GM13976 (cell line): Measurements from ENCODE around the gene ITGB6.
"Not testable (repeated sequence)": the region's sequence is repeated elsewhere in the genome, so short reads cannot be mapped to it uniquely, and the experiment has no call there.

Source experiments
- DNase-seq: peaks from one replicate; pipeline ENCODE4 v3.0.0; 2012; ENCODE audit warnings: low spot score
- in situ Hi-C: fragments of 300-500 bp; cut with MboI; formaldehyde crosslinking; loops from one replicate; pipeline ENCODE4 v1.12.0; 2022; ENCODE audit warnings: low sequenced_read_pairs, mixed read lengths, inconsistent platforms; ENCODE audit not compliant: unreplicated experiment
- TF ChIP-seq, protein P1 (sequence below): IDR thresholded peaks from 2 replicates; pipeline ENCODE4 v1.5.1; 2012; ENCODE audit warnings: borderline replicate concordance, mild to moderate bottlenecking; ENCODE audit not compliant: insufficient read depth; ENCODE audit errors: extremely low read depth, missing control alignments, control extremely low read depth

Gene ITGB6

GRCh38 chr2:160157861-160158829 lies 41.9 kb downstream of the ITGB6 start:
- in situ Hi-C loops = no loop called here
- TF ChIP-seq, protein P1, sequence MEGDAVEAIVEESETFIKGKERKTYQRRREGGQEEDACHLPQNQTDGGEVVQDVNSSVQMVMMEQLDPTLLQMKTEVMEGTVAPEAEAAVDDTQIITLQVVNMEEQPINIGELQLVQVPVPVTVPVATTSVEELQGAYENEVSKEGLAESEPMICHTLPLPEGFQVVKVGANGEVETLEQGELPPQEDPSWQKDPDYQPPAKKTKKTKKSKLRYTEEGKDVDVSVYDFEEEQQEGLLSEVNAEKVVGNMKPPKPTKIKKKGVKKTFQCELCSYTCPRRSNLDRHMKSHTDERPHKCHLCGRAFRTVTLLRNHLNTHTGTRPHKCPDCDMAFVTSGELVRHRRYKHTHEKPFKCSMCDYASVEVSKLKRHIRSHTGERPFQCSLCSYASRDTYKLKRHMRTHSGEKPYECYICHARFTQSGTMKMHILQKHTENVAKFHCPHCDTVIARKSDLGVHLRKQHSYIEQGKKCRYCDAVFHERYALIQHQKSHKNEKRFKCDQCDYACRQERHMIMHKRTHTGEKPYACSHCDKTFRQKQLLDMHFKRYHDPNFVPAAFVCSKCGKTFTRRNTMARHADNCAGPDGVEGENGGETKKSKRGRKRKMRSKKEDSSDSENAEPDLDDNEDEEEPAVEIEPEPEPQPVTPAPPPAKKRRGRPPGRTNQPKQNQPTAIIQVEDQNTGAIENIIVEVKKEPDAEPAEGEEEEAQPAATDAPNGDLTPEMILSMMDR = no peak
- no peak for DNase-seq

DNA sequence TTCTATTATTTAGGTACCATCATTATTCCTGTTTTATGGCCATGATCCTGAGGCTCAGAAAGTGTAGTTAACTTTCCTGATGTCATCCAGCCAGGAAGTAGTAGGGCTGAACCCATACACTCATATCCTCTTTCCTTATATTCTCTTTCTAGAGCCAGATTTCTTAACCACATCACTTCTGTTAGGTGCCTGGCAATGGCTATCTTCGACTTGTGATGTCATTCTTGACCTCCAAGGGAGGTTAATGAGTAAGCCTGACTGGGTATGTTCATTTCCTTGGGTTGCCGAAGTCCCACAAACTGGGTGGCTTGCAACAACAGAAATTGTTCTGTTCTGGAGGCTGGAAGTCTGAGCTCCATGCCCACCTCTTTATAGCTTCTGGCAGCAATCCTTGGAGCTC lies 43.4 kb downstream of the ITGB6 start:
- TF ChIP-seq, protein P1 = no peak
- no peak for DNase-seq
- in situ Hi-C loops = no loop called here

GRCh38 chr2:160156100-160156499 lies 44.0 kb downstream of the ITGB6 start:
- TF ChIP-seq, protein P1 = no peak
- in situ Hi-C loops = no loop called here
- no peak for DNase-seq

DNA sequence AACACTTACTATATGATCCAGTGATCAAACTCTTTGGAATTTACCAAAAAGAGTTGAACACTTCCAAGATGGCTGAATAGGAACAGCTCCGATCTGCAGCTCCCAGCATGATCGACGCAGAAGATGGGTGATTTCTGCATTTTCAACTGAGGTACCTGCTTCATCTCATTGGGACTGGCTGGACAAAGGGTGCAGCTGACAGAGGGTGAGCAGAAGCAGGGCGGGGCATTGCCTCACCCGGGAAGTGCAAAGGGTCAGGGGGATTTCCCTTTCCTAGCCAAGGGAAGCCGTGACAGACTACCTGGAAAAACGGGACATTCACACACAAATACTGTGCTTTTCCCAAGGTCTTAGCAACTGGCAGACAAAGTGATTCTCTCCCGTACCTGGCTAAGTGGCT lies 51.7 kb downstream of the ITGB6 start:
- in situ Hi-C loops, DNase-seq: not testable (repeated sequence)

DNA sequence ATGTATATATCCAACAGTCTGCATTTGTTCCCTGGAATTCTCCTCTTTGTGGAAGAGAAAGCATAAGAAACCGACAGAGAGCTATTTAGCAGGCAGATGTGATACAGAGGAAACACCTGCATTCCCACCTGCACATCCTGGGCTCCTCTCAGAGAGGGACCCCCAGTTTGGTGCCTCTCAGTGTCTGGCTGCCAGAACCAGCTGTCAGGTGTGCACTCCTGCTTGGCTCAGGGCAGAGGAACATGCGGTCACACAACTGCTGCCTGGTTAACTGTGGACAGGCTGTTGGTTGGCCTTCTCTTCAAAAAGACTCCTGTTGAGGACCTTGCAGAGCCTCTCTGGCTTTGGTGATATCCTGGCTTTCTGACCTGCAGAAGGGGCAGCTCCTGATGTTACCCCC lies 54.6 kb downstream of the ITGB6 start:
- no peak for DNase-seq
- in situ Hi-C loops = no loop called here
- TF ChIP-seq, protein P1 = no peak

DNA sequence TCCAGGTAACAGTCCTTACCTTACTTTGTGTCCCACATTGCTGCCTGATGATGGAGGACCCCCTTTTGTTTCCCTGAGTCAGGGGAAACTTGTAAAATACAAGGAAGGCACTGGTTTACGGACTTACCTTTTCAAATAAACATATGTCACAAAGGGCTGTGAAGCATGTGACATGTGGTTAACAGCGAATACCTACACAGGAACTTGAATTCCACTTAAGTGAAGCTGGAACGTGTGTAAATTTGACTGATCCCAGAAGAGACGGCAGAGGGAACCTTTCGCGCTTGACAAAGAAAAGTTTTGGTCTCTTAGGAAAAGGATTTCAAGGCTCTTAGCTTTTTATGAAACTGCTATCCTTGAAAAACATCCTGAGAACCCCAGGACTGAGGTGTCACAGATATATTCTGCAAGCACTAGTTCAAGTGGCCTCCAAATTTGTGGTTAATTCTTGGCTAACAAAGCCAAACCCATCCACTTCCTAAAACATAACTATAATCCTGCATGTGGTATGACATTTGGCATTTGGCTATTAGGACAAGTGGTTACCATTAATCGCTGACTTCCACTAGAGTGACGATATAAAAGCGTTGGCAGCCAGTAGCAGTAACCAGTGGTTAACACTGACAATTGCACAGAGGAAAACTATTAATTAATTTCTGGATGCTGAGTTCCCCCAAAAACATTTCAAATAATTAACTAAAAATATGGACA lies 55.6 kb downstream of the ITGB6 start:
- in situ Hi-C loops = no loop called here
- DNase-seq = no peak
- TF ChIP-seq, protein P1 = no peak

GRCh38 chr2:160142472-160142871 lies 57.6 kb downstream of the ITGB6 start:
- DNase-seq = no peak
- in situ Hi-C loops = no loop called here
- TF ChIP-seq, protein P1 = no peak
